ENCODE data around the gene ZFP62.

Gene ZFP62

DNA sequence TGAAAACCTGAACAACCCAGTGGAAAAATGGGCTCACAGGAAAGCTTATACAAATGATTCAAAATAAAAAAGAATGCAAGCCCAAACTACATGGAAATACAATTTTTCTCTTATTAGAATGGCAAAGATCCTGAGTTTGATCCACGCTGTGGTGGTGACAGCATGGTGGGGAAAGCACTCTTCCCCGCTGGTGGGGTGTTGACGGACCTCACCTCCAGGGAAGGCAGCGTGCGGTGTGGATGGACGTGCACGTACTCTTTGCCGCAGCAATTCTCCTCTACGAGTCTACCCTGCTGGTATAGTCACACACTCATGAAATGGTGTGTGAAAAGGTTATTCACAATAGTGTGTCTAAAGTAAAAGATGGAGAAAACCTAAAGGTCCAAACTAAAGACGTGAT, 5.9 kb upstream of the ZFP62 start:
- no peak for DNase-seq

GRCh38 chr5:180865981-180866695, 5.1 kb upstream of the ZFP62 start:
- DNase-seq = no peak

DNA sequence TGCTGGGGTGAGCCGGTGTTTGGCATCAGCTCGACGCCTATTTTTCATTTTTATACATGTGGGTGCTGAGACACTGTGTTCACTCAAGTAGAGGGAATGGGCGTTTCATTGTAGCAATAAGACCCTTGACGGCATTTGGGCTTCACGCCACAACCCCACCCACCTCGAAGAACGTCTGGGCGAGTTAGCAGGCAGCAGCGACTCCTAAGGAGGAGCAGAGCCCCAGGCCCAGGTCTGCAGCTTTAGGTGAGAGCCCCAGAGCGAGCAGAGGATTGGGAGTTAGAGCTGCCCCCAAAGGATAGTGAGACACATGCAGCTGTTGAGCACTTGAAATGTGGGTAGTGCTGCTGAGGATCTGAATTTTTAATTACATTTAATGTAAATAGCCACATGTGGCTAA, 1.6 kb upstream of the ZFP62 start:
- no peak for DNase-seq

DNA sequence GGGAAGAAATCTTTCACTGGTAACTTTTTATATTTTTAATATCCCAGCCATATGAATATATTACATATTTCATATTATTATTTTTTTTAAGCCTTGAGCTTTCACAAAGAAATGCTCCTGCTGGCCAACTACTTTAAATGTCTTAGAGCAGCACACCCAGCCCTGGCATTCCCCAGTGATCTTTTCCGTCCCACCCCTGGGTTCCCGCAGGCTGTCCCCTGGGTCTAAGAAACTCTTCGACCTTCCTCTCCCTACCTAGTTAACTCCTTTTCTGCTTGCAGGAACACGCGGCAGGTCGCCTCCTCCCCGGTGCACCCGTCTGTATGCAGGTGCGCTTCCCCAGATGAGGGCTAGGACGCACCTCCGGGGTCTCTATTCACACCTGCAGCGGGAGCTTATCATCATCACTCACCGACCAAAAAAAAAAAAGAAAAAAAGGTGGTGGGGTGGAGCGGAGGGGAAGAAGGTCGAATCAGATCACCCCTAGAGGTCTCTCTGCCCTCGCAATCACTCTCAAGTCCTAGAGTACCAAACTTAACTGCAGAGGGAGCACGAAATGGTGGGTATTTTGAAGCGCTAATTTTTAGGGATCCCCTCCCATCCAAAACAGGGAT, 696 bp downstream of the ZFP62 start:
- DNase-seq = peak in 1 of 2 donors; percentile 36

DNA sequence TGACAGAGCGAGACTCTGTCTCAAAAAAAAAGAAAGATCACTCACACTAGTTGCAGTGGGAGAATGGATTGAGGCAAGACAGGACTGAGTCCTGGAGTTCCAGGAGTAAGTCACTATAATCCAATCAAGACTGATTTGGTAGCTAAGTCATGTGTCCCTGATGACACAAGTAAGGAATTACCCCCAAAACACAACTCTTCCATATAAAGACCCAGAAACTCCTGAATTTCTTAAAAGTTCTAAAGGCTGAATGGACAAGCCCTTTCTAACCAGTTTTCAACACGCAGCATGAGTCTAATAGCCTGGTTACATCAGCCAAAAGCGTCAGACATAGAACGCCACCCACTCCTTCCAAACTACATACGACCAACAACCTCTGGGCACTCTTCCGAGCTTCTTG, 2.5 kb downstream of the ZFP62 start:
- no peak for DNase-seq

GRCh38 chr5:180853848-180854176, 7.3 kb downstream of the ZFP62 start:
- DNase-seq = no peak

- no peak for DNase-seq
These were observed 7.8 kb downstream of the ZFP62 start for GRCh38 chr5:180853121-180853847.

GRCh38 chr5:180852495-180852894, 8.6 kb downstream of the ZFP62 start:
- DNase-seq = no peak

DNA sequence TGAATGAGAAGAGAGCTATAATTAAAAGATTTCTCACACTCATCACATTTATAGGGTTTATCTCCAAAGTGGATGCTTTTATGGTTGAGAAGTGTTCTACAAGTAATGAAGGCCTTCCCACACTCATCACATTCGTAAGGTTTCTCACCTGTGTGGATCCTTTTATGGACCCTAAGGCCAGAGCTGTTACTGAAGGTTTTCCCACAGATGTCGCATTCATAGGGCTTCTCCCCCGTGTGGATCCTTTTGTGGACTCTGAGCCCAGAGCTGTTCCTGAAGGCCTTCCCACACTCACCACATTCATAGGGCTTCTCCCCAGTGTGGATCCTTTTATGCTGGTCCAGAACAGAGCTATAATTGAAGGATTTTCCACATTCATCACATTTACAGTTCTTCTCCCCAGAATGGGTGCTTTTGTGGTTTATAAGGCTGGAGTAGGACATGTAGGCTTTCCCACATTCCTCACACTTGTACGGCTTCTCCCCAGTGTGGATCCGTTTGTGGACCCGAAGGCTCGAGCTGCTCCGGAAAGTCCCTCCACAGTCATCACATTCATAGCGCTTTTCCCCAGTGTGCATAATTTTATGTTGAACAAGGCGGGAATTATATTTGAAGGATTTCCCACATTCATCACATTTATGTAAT, 10.5 kb downstream of the ZFP62 start:
- no peak for DNase-seq

GRCh38 chr5:180849827-180850226, 11.2 kb downstream of the ZFP62 start:
- DNase-seq = no peak

GRCh38 chr5:180848878-180849277, 12.2 kb downstream of the ZFP62 start:
- no peak for DNase-seq

GRCh38 chr5:180848265-180848664, 12.8 kb downstream of the ZFP62 start:
- no peak for DNase-seq

GRCh38 chr5:180847026-180847425, 14.1 kb downstream of the ZFP62 start:
- DNase-seq = no peak

- DNase-seq = no peak
These were observed 16.2 kb downstream of the ZFP62 start for GRCh38 chr5:180844858-180845257.

- no peak for DNase-seq
These were observed 16.6 kb downstream of the ZFP62 start for GRCh38 chr5:180844432-180844831.

DNA sequence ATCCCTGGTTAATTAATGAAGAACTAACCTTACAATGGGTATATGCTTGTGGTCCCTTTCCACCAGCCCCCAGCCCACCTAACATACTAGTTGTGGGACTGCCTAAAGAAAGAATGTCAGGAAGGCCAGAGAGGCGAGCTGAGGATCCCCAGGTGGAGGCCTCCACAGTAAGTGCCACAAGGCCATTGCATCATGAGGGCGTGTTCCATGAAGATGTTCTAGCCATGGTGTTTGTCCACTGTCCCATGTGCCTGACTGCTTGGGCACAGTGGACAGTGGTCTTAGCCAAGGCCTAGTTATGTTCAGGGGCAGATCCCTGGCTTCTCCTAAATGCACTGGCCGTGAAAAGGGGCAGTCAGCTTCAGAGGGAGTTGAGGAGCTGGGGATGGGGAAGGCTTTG, 21.1 kb downstream of the ZFP62 start:
- no peak for DNase-seq

DNA sequence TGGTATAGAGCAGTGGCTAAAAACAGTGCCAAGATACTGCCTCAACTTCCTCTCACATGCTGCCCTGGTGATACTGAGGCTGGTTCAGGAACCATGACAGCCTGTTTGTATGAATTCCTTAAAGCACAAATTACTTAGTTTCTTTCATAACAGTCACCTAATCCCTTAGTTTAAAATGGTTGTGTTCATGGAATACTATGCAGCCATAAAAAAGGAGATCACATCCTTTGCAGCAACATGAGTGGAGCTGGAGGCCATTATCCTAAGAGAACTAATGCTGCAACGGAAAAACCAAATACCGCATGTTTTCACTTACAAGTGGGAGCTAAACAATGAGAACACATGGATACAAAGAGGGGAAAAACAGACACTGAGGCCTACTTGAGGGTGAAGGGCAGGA, 21.8 kb downstream of the ZFP62 start:
- no peak for DNase-seq

DNA sequence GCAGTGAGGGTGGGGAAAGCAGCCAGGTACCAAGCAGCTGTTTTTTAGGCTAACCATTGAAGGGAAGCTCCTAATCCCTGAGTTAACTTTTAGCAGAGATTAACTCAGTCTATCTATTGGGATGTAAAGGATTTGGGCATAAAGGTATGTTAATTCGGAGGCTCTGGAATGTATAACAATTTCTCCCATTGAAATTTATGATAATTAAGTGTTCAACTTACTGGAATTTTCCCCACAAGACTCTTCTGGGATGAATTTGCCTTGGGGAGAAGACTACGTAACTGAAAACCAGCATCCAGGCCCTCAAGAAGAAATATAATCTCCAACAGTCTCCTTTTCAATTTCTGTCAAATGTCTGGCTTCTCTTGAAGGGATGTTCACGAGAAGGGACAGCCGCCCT, 23.6 kb downstream of the ZFP62 start:
- no peak for DNase-seq

DNA sequence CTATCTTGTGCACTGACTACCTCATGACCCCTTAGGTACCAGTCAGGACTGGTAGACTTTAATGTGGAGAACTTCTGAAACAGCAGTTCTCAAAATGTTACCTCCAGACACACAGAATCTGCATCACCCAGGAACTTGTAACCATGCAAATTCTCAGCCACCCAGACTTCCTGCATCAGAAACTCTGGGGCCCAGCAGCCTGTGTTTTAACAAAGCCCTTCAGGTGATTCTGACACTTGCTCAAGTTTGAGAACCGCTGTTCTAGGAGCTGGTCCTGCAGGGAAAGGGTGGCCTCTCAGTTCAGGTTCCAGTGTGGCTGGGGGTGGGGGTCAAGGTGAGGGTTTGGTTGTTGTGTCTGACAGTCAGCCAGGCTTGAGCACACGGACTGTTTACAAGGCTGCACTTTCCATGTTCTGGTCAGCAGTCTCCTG, 28.4 kb downstream of the ZFP62 start:
- no peak for DNase-seq

GRCh38 chr5:180831139-180832093, 29.7 kb downstream of the ZFP62 start:
- peak; percentile 77 to 87 for DNase-seq

DNA sequence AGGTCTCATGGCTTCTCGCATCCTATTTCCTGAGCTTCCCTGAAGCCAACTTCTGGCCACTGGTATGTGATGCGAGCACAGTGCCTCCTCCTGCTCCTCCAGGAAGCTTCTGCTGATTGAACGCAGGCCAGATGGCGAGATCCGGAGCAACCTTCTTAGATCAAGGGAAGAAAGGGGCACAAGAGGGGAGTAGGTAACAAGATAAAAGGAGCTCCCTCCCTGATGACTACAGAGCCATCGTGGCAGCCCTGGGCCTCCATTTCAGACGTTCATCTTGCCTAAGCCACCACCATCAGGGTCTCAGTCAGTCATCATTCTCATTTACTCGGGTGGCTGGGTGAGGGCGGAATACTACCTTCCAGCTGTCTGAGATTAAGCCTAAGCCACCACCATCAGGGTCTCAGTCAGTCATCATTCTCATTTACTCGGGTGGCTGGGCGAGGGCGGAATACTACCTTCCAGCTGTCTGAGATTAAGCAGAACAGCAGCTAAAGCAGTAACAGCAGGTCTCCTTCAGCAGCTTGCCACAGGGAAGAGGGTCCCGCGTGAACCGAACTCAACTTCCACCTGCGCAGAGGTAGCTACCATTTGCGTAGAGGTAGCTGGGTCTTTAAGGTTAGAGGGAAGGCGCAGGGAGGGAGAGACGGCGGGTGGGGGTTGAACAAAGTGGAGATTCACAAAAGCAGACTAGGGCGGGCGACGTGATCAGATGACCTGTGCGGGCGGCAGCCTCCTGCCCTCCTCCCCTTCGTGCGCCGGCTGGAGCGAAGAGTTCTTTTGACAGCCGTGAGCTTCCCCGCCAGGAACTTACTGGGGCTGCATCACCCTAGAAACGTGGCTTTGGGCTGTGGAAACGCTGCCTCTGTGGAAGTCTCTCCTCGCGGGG, 30.6 kb downstream of the ZFP62 start:
- peak; percentile 85 to 95 for DNase-seq
